Measurements from ENCODE around the gene PITPNM2. TPM values are rescaled to one million over a fixed set of nuclear protein-coding genes. Genes with fewer than 3 reads are reported as not detected.

PITPNM2 gene
- polyA plus RNA-seq, 1 of the 3 experiments (the other 2 are of a cell fraction): 3.7 TPM

GRCh38 chr12:123122626-123123025, 28.3 kb downstream of the PITPNM2 start:
- TF ChIP-seq CTCF (IDR thresholded peaks at IDR 0.05) (no peak), FOXJ3 (CRISPR knock-in tag; IDR thresholded peaks at IDR 0.05) (no peak), FOXM1 (IDR thresholded peaks at IDR 0.05; ENCODE audit: low read depth) (no peak), NFIC (IDR thresholded peaks at IDR 0.05; ENCODE audit: borderline replicate concordance) (no peak), YY1 (IDR thresholded peaks at IDR 0.05; ENCODE audit: low read depth) (no peak), GABPA (IDR thresholded peaks at IDR 0.05; ENCODE audit: low read depth) (no peak), CHD2 (IDR thresholded peaks at IDR 0.05; ENCODE audit: low read length, partially characterized antibody) (no peak), RCOR1 (IDR thresholded peaks at IDR 0.05; ENCODE audit: low read length) (no peak), GATA2 (CRISPR knock-in tag; IDR thresholded peaks at IDR 0.05) (no peak), SIN3A (IDR thresholded peaks at IDR 0.05; ENCODE audit: borderline replicate concordance, low read depth, low read length) (no peak)
- TF ChIP-seq, protein P1, sequence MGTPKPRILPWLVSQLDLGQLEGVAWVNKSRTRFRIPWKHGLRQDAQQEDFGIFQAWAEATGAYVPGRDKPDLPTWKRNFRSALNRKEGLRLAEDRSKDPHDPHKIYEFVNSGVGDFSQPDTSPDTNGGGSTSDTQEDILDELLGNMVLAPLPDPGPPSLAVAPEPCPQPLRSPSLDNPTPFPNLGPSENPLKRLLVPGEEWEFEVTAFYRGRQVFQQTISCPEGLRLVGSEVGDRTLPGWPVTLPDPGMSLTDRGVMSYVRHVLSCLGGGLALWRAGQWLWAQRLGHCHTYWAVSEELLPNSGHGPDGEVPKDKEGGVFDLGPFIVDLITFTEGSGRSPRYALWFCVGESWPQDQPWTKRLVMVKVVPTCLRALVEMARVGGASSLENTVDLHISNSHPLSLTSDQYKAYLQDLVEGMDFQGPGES (IDR thresholded peaks at IDR 0.05; ENCODE audit: low read depth, low read length): no peak
- TF ChIP-seq, protein P2, sequence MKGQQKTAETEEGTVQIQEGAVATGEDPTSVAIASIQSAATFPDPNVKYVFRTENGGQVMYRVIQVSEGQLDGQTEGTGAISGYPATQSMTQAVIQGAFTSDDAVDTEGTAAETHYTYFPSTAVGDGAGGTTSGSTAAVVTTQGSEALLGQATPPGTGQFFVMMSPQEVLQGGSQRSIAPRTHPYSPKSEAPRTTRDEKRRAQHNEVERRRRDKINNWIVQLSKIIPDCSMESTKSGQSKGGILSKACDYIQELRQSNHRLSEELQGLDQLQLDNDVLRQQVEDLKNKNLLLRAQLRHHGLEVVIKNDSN (IDR thresholded peaks at IDR 0.05; ENCODE audit: borderline replicate concordance, low read depth): no peak
- TF ChIP-seq, protein P3, sequence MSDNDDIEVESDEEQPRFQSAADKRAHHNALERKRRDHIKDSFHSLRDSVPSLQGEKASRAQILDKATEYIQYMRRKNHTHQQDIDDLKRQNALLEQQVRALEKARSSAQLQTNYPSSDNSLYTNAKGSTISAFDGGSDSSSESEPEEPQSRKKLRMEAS (IDR thresholded peaks at IDR 0.05; ENCODE audit: low read depth): no peak
- TF ChIP-seq, protein P4, sequence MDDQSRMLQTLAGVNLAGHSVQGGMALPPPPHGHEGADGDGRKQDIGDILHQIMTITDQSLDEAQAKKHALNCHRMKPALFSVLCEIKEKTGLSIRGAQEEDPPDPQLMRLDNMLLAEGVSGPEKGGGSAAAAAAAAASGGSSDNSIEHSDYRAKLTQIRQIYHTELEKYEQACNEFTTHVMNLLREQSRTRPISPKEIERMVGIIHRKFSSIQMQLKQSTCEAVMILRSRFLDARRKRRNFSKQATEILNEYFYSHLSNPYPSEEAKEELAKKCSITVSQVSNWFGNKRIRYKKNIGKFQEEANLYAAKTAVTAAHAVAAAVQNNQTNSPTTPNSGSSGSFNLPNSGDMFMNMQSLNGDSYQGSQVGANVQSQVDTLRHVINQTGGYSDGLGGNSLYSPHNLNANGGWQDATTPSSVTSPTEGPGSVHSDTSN (IDR thresholded peaks at IDR 0.05): no peak
- ChIA-PET POLR2A (no interaction called here), CTCF (interaction anchor here (1.3 kb wide), 1 partner anchor 79 kb away, joined by 3 read pairs; no protein-coding TSS in a partner anchor)
- peaks cover 0 to 12% of the 10 kb centered on the region in 2 experiments; a peak in 2 of 4 replicates for H3K4me1 ChIP-seq (ENCODE audit: control insufficient read depth in 1 of 2, insufficient read depth in 2 of 2, low read depth in 1 of 2, low read length in 1 of 2)
- H2AFZ ChIP-seq (ENCODE audit: low read depth): no peak overlapping the region
- no peaks in the 10 kb centered on the region for H3K36me3 ChIP-seq (replicated peaks in 1 of 2; ENCODE audit: control insufficient read depth in 1 of 2, insufficient read depth in 2 of 2, low read length in 1 of 2)
- no peak overlapping the region for H3K4me2 ChIP-seq
- H3F3A ChIP-seq (replicated peaks; ENCODE audit: insufficient read depth): peaks cover 15% of the 10 kb centered on the region
- H3K79me2 ChIP-seq (ENCODE audit: insufficient read depth): peaks cover 13% of the 10 kb centered on the region
- 98% methylated on average over 3 of the region's 3 CpGs for WGBS (ENCODE audit: low lambda C conversion rate)
- H3K9ac ChIP-seq: no peak overlapping the region
- H3K27ac ChIP-seq (ENCODE audit: low read depth in 2 of 2, low read length in 1 of 2): no peak overlapping the region
- no peaks in the 10 kb centered on the region for H4K20me1 ChIP-seq (ENCODE audit: insufficient read depth)
- H3K4me3 ChIP-seq (ENCODE audit: low read depth in 2 of 2, low read length in 1 of 2): no peak overlapping the region
- H3K9me2 ChIP-seq: no peaks in the 10 kb centered on the region
- no peaks in the 10 kb centered on the region for H3K27me3 ChIP-seq (ENCODE audit: insufficient read depth)
- no peak for DNase-seq
- H3K9me3 ChIP-seq: no peaks in the 10 kb centered on the region

Measured in SK-N-SH (cell line).